ENCODE measurements around the gene SLC12A1.

Gene SLC12A1

DNA sequence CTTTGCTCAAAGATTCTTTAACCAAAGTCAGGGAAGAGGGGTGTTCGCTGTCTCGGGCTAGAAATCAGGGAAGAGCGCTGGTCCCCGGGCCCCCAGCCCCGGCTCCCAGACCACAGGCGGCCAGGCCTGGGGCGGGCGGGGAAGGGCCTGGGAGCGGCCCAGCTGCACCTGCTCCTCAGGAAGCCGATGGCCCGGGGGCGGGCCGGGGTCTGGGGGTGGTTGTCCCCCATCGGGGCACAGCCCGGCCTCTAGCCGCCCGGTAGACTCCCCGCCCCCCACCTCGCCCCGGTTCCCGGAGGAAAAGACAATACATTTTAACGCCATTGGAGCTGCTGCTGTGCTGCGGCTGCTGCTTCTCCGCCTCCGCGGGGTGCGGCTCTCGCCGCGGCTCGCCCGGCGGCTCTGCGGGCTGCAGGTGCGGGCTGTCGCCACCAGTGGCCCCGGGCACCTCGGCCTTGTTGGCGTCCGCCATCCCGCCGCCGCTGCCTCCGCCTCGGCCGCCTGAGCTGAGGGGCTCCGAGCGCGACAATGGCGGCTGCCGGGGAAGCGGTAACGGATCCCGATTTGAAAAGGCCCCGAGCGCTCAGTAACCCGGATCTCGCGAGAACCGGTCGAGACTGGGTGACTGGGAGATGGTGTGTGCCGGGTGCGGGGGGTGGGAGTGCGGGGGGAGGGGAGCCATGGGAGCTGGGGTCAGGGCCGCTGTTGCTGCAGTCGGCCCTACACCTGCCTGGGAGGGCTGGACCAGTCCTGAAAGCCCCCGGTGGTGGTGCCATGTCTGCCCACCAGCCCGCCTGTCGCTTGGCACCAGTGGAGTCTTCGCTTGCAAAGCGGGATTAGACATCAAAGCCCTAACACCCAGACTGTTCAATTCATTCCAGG is 28.1 kb upstream of the SLC12A1 start, which contains the start of gene MYEF2:
Gene MYEF2, minus strand, starts transcription at position 530 of the 882 bp plus-strand sequence. Its CDS starts 58 bp downstream, at position 472.
- H3K4me3 ChIP-seq (ENCODE audit: low read depth, low read length) = peak within 1 kb of the TSS; percentile 75
- DNase-seq (ENCODE audit: low read depth) = peak; percentile 86
- TF ChIP-seq, protein P1, sequence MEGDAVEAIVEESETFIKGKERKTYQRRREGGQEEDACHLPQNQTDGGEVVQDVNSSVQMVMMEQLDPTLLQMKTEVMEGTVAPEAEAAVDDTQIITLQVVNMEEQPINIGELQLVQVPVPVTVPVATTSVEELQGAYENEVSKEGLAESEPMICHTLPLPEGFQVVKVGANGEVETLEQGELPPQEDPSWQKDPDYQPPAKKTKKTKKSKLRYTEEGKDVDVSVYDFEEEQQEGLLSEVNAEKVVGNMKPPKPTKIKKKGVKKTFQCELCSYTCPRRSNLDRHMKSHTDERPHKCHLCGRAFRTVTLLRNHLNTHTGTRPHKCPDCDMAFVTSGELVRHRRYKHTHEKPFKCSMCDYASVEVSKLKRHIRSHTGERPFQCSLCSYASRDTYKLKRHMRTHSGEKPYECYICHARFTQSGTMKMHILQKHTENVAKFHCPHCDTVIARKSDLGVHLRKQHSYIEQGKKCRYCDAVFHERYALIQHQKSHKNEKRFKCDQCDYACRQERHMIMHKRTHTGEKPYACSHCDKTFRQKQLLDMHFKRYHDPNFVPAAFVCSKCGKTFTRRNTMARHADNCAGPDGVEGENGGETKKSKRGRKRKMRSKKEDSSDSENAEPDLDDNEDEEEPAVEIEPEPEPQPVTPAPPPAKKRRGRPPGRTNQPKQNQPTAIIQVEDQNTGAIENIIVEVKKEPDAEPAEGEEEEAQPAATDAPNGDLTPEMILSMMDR (IDR thresholded peaks at IDR 0.05; ENCODE audit: insufficient read depth, low read depth, low read length, missing control alignments) = no peak

DNA sequence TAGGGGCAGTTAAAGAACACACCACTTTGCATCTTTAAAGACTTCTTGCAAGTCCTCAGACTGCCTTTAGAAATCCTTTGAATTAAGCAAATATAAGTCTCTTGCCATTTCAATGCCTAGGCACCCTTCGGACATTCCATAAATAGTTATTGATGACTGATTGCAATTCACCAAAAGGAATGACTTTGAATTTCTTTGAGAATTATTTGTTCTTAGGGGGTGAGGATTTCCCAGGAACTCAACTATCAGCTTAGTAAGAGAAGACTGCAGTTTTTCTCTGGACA is 27.5 kb upstream of the SLC12A1 start:
- DNase-seq (ENCODE audit: low read depth) = no peak
- H3K4me3 ChIP-seq (ENCODE audit: low read depth, low read length) = peak overlapping the region; percentile 75
- TF ChIP-seq, protein P1 (IDR thresholded peaks at IDR 0.05; ENCODE audit: insufficient read depth, low read depth, low read length, missing control alignments) = no peak

DNA sequence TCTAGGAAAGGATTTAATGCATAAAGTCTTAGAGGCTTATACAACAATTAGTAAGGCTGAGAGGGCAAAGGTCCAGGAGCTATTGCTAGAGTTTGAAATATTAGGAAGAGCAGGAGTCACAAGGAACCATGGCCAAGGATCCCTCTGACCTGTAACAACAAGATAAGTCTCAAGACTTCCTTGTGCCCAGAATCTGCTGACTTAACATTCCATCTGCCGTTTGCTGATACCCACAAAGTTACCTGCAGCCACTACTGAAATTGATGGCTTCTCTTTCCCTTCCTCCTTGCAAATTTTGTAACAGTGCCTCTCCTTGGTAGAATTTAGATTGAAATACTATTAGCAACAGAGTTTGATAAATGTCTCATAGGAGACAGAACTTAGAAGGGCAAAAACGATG is 23.4 kb upstream of the SLC12A1 start:
- no peak overlapping the region for H3K4me3 ChIP-seq (ENCODE audit: low read depth, low read length)
- DNase-seq (ENCODE audit: low read depth) = no peak
- TF ChIP-seq, protein P1 (IDR thresholded peaks at IDR 0.05; ENCODE audit: insufficient read depth, low read depth, low read length, missing control alignments) = no peak

- TF ChIP-seq, protein P1 (IDR thresholded peaks at IDR 0.05; ENCODE audit: insufficient read depth, low read depth, low read length, missing control alignments) = no peak
- no peak overlapping the region for H3K4me3 ChIP-seq (ENCODE audit: low read depth, low read length)
- DNase-seq (ENCODE audit: low read depth) = no peak
Measured at GRCh38 chr15:48185529-48185928, 20.6 kb upstream of the SLC12A1 start.

GRCh38 chr15:48186271-48186670 is 19.8 kb upstream of the SLC12A1 start:
- TF ChIP-seq, protein P1 (IDR thresholded peaks at IDR 0.05; ENCODE audit: insufficient read depth, low read depth, low read length, missing control alignments) = no peak
- no peak overlapping the region for H3K4me3 ChIP-seq (ENCODE audit: low read depth, low read length)
- DNase-seq (ENCODE audit: low read depth) = no peak

DNA sequence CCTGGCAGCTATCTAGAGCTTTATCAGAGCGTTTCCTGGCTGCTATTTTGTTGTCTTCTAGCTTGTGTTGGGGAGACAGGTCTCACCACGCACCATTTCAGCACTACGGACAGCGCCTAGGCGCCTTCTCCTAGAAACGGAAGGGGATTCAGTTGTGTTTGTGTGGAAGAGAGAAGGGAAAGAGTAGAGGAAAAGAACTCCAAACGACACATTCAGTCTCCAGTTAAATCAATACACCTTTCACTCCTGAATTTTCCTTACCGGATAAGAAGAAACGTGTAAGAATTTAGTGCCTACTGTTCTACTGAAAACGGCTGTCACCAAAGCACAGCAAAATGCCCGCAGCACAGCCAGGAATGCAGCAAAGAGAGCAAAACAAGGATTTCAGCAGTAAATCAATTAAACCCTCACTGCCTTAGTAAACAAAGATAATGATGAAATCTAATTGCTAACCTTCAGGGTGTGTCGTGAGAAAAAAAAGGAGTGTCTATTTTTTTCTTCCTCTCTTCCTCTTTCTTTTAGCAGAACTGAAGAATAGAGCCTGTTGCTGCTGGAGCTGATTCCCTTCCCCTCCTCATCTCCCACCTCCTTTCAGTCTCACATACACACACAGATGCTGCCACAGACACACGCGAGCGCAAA is 15.0 kb upstream of the SLC12A1 start:
- peak; percentile 45 for DNase-seq (ENCODE audit: low read depth)
- H3K4me3 ChIP-seq (ENCODE audit: low read depth, low read length) = no peak overlapping the region
- TF ChIP-seq, protein P1 (IDR thresholded peaks at IDR 0.05; ENCODE audit: insufficient read depth, low read depth, low read length, missing control alignments) = no peak
